Measurements from ENCODE around the gene DNAI4.

- TF ChIP-seq CTCF (IDR thresholded peaks at IDR 0.05): no peak
- TF ChIP-seq POLR2A (IDR thresholded peaks at IDR 0.05): no peak
- no peak for TF ChIP-seq POLR2AphosphoS5 (IDR thresholded peaks at IDR 0.05; ENCODE audit: insufficient read depth in 1 of 2, low read depth in 1 of 2)
Observed at GRCh38 chr1:66824771-66825170, 99.9 kb downstream of the DNAI4 start.
